EL (cell line): Measurements from ENCODE around the gene SLC2A8.
A peak's percentile ranks its signal among the peaks of the same experiment; 100 is the strongest.

Experiments used
- DNase-seq: peaks from one replicate; pipeline ENCODE4 v3.0.0-alpha.2; 2016

The SLC2A8 gene, protein sequence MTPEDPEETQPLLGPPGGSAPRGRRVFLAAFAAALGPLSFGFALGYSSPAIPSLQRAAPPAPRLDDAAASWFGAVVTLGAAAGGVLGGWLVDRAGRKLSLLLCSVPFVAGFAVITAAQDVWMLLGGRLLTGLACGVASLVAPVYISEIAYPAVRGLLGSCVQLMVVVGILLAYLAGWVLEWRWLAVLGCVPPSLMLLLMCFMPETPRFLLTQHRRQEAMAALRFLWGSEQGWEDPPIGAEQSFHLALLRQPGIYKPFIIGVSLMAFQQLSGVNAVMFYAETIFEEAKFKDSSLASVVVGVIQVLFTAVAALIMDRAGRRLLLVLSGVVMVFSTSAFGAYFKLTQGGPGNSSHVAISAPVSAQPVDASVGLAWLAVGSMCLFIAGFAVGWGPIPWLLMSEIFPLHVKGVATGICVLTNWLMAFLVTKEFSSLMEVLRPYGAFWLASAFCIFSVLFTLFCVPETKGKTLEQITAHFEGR

DNA sequence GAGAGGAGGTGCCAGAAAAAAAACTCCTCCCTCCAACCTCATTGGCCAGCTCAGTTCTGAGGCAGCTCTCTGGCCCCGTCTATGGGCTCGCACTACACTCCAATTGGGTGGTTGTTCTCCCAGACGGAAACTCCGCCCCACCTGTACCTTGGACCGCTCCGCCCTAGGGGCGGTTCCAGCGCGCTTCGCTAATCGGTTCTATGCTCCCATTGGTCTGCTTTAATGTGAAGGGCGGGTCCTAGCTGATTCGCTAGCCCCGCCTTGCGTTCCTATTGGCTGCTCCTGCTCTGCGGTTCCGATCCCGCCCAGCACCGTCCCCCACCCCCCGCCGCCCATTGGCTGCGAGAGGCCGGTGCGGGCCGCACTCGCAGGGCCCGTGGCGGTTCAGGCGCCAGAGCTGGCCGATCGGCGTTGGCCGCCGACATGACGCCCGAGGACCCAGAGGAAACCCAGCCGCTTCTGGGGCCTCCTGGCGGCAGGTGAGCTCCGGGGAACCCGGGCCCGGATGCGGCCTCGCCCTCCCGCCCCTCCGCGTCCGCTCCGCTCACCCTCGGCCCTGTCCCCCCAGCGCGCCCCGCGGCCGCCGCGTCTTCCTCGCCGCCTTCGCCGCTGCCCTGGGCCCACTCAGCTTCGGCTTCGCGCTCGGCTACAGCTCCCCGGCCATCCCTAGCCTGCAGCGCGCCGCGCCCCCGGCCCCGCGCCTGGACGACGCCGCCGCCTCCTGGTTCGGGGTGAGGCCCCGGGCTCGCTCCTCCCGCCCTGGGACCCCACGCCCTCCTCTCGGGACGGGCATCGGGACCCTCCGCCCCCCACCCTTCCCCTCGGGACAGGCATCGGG lies at the start of gene SLC2A8:
SLC2A8 (plus strand) TSS at position 362 of the 838 bp plus-strand sequence; CDS start at position 424, 62 bp downstream.
- peak; percentile 99 for DNase-seq

DNA sequence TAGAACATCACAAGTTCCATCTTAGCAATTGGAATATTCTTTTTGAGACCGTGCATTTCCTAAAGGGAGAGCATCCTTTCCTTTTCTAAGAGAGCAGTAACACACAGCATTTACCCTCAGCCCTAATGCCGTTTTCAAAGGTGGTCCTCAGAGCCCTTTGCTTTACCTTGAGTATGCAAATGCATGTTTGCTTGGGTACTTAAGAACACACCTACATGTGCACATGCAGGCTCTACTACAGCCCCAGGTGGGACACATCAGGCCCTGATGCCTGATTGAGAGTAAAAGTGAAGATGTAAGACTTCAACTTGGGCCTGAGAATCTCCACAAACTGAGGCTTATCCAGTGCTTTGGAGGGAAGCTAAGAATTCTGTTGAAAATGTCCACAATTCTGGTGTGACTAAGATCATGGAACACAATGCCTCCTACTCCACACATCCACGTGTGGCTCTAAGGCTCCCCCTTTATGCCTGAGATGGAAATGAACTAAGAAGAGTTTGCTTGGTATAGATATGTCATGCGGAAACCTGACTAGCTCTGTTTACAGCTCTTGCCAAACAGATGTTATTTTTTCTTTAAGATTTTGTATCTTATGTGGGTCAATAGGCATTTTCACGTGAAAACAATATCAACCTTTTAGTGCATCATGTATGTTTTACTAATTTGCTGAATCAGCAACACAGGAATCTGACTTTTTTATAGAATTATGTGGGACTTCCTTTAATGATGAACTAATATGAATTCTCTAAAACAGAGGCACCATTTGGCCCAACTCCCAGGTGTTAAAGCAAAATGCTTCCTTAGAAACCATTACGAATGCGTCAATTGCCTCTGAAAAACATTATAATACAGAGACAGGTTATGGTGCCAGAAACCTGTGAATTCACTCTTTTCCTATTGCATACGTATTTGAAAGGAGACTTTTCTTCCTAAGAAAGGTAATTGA lies 48.9 kb upstream of the SLC2A8 start:
- DNase-seq, result peak; percentile 55

DNA sequence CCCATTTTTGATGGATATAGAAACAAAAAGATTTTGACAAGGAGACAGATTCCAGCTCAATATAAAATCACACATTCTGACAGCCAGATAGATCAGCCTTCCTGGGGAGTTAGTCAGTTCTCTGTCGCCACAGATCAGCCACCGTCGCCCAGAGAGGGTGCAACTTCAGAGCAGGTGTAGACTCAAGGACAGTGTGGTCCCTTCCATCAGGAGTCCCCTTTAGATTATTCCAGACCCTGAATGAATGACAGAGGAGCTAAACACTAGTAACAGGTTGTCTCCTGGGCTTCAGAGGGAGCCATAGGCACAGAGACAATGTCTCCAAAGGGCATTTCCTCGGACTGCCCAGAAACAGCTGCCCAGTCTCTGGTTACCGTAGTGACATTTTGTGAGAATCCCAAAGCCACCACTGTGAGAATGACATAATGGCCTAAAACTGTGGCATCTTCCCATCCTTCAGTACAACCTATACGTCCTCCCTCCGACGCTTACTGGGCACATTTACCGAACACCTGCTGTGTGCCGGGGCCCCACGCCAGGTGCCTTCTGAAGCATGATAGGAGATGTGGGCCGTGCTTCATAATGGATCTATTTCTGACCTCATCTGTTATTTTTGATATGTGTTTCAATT lies 47.4 kb upstream of the SLC2A8 start:
- DNase-seq, result no peak

DNA sequence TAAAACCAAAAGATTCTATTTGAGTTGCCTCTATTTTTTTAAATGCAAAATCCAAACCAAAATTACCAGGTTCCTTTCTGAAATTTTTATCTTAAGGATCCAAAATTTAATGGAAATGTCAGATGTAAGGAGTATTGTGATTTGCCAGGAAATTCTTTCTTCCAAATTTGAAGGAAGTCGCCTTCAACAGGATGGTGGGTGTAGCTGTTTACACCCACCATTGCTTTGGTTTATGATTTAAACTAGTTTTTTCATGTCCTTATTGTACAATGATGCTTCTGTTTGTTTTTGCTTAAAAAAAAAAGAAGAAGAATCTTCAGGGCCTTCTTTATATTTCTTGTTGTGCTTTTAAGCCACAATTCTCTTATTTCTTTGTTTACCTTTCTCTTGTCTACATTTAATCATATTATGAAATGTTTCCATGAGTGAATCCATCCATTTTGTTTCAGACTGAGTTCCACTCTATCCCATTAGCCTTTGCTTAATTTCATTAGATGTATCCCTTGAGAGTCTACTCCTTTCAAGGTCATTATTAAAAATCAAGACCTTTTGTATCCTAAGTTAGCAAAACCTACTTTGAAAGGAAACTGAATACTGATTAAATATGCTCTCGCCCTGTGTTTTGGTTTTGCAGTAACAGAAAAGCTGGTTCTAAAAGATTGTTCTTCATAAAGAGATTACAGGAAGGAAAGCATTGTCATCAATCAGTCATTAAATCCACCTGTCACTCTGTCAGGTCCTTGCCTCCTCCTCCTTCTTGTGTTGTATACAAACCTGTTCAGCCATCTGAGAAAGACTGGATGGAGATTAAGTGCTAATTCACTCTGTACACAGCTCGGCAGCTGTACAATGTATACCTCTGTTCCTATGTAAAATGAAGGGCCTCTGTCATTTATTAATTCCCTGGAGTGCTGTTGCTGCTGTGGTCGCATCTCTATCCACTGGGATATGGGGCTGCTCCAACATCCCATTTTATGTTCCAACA lies 45.5 kb upstream of the SLC2A8 start:
- DNase-seq, result no peak

DNA sequence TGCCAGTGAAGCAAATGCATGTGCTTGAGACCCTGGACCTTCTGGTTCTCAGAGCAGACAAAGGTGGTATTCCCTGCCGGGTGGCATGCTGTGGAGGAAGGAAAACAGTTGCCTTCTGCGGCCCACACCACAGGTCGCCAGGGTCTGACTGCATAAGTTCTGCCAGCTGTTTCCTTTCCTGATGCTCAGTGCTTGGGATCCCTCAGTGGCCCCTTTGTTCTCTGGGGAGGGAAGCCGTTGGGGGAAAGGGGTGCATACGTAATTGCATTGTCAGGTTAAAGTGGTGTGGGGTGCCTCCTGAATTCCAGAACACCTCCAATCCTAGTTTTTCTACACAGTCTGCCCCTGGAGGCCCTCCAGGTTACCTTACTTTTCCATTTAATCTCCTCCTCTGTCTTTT lies 43.1 kb upstream of the SLC2A8 start:
- DNase-seq, result no peak

DNA sequence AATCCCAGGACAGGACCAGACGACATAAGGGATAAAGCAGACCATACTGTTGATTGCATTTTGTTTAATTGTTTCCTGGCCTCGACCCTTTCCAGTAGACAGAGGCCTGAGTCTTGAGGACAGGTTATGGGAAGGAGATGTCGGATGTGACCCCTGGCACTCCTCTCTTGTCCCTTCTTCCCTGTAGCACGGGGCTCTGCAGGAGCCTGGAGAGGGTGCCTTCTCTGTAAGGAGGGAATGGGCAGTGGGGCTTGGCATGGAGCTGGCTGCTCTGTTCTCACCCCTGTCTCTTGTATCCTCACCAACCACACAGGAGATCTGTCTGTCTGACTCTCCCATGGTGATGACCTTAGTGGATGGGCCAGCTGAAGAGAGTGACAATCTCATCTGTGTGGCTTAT lies 40.1 kb upstream of the SLC2A8 start:
- no peak for DNase-seq

DNA sequence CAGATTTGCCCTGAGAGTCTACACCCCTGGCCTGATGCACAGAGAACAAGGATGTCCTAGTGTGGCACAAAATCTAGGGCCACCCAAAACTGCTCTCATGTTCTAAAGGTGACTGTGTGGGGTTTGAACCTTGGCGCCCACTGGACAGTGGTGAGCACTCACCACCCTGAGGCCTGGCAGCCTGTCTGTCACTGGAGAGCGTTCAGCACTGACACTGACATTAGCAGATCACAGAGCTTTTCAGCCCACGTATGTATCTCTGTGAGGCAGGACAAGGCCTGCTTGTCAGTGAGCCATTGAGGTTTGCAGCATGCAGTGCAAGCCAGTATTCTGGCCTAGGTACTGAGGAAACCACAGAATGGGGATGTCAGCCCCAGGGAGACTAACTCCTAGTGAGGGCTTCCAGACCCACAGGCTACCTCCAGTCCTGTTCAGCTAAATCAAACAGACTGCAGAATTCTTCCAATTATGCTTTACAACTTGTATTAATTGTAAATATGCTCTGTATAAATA lies 38.9 kb upstream of the SLC2A8 start:
- DNase-seq, result no peak

DNA sequence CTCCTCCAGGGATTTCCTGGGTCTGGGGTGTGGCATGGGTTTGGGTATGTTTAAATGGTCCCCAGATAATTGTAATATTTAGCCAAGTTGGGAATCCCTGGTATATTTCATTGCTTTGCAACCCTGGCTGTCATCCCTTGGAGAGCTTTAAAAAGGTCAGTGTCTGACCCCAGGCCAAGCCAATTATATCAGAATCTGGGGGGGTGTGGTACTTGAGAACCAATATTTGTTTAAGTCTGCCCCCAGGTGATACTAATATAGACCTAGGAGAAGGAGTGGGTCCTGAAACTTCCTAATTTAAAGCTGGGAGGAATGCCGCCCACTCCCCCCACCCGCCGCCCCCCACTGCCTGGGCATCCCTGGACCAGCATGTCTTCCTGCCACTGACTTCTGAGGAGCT lies 38.2 kb upstream of the SLC2A8 start:
- DNase-seq, result no peak

DNA sequence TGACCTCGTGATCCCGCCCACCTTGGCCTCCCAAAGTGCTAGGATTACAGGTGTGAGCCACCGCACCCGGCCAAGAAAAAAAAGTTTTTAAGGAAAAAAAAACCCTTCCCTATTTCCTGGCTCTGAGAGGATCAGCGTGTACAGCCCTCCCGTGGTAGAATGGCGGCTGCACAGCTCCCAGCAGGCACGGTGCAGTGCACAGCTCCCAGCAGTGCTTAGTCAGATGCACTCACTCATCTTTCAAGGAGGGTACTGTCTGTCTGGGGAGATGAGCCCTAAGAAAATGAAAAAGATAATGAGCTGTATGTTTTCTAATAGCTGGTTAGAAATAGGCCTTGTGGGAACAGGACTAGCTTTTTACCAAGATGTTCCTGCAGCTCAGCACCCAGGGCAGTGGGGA lies 36.7 kb upstream of the SLC2A8 start:
- DNase-seq, result no peak

DNA sequence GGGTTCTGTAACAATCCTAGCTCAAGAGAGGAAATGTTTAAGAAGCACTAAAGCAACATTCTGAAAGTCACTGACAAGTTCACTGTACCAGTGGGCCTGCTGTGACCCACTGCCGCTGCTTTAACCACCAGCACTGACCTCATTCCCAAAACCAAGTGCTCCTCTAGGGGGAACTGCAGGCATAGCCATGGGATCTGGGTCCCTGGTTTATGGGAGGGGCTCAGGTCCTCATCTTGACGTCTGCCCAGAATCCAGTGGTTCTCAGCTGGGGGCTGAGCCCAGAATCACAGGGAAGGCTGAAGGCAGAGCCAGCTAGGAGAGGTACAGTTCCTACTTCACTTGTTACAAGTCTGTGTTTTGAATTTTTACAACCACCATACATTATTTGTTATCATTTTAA lies 36.1 kb upstream of the SLC2A8 start:
- peak; percentile 50 for DNase-seq

DNA sequence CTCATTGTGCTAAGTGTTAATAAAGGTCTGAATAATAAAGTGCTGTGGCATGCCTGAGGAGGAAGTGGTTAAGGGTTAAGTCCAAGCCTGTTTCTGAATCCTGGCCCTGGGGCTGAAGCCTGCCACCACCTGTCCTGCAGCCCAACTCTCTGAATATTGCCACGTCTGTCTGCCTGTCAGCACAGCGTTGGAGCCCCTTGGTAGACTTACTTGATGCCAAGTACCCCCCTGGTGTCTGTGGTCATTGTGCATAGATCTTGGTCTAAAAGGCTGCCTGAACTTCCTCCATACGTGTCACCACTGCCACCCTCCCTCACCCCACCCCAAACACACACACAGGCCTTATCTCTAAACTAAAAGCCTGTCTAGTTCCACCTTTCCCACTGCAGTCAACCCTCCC lies 35.4 kb upstream of the SLC2A8 start:
- DNase-seq, result no peak

DNA sequence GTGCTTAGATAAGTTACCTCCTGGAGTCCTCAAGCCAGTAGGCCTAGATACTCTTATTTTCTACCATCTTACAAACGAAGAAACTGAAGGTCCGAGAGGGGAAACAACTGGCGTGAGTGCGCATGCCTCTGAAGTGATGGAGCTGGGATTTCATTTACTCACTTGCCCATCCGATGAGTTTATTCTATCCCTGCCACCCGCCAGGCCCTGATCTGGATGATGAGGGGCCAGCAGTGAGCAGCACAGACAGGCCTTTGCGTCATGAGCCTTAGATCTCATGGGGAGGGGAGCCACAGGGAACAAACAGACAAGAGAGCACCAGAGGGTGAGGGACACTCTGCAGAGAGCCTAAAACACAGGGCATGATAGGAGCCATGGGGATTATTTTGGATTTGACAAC lies 34.1 kb upstream of the SLC2A8 start:
- DNase-seq, result no peak

DNA sequence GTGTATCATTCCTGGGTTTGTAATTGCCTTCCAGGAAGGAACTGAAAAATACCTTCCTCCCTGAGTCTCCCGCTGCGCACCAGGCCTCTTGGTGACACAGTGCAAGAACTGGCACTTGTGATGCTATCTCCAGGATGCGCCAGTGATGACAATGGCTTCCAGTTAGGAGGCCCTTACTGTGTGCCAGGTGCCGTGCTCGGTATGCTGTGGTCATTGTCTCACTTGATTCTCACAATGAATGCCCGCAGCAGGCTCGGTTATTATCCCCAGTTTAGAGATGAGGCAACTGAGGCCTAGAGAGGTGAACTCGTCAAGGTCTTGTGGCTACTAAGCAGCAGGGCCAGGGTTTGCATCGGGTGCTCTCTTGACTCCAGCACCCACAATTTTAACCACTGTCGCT lies 31.5 kb upstream of the SLC2A8 start:
- DNase-seq, result no peak

DNA sequence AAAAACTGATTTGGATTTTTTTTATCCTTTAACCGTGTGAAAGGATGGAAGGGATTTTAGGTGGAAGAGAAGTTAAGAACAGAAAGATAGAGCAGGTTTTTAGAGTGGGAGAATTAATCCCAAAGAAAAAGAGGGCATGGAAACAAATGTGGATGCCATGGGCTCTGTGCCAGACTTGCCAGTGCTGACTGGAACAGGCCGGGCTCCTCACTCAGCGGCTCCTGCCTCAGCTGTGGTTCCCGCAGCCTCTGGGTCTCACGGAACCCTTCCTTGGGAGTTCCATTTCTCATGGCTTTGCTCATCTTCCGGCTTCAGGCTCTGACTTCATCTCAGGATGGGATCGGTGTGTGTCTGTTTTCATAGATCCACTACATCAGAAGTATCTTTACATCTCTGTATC lies 30.4 kb upstream of the SLC2A8 start:
- DNase-seq, result no peak

DNA sequence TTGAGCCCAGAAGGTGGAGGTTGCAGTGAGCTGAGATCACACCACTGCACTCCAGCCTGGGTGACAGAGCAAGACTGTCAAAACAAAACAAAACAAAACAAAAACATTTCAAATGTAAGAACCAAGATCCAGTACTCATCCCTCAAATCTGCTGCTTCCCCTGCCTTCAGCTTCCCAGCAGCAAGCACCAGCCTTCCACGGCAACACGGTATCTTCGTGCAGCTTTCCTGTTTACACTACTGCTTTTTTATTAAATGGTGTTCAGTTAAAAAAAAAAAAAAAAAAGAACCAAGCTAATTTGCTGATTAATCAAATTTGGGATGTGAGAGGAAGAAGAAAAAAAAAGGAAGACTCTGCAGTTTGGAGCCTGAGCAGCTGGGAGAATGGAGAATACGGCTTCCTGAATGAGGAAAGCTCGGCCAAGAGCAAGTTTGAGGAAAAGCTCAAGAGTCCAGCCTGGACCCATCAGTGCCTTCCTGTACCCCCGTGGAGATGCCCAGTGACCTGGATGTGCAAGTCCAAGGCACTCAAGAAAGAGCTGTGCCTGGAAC lies 28.0 kb upstream of the SLC2A8 start:
- DNase-seq, result no peak

DNA sequence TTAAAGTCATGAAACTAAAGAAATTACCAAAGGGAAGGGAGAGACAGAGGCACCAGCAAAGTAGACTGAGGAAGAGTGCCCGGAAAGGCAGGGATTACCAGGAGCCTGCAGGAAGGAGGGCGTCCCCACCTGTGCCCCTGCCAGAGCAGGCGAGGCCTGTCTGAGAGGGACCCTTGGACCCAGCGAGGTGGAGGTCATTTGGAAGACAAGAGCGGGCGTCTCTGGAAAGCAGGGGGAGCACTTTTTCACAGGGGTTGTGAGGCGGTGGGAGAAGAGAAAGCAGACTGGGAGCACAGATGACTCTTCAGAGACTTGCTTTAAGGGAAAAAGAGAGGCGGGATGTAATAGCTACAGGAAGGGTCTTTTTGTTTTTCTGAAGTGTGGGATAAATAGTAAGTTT lies 27.5 kb upstream of the SLC2A8 start:
- no peak for DNase-seq

DNA sequence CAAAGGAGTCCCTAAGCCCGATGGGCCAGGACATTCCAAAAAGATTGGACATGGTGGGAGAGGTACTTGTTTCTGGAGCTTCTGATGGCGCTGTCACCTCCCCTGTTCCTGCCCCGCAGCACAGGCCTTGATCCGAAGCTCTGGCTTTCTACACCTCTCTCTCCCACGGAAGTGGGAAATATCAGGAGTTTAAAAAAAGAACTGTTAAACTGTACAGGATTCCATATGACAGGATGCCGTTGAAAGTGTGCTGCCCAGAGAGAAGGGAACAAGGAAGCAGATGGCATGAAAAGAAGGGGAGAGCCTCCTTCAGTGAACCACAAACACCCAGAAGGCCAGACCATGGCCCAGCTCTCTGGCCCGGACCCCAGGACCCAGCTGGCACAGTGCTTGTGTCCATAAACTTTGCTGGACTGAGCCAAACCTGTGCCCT lies 26.8 kb upstream of the SLC2A8 start:
- DNase-seq, result no peak

DNA sequence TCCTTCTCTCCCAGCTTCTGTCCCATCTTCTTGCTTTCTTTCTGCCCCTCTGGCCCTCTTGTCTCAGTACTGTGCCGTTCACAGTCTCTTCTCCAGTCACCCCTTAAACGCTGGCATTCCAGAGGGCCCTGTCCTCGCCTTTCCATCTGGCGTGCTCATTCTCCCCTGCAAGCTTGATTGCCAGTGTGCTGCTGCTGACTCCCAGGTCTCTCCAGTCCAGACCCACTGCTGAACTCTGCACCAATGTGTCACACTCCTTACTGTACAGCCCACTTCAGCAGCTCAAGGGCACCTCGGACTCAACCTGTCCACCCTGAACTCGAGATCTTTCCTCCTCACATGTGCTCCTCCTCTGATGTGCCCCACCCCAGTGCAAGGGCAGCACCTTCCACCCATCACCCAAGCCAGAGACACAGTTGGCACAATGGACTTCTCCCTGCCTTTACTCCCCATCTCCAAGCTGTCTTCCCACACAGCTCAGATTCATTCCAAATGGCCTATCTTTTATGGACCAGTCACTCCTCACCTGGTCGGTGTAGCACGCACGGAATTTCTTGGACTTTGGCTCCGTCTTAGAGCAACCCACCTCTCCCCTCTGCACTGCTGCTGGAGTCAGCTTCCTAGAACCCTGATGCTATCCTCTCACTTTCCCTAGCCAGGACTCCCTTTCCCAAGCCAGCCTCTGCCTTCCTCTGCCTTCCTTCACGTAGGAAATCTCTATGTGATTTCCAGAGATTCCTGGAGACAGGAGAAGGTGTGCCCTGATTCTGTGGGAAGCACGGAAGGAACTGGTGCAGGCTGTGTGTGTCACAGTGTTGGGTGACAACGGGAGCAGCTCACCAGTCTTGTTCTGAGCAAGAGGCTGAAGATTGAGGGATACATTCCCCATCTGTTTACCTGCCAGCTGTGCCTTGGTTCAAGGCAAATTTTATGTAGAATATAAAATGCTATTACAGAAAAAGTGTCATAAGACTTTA lies 26.0 kb upstream of the SLC2A8 start:
- DNase-seq, result no peak

DNA sequence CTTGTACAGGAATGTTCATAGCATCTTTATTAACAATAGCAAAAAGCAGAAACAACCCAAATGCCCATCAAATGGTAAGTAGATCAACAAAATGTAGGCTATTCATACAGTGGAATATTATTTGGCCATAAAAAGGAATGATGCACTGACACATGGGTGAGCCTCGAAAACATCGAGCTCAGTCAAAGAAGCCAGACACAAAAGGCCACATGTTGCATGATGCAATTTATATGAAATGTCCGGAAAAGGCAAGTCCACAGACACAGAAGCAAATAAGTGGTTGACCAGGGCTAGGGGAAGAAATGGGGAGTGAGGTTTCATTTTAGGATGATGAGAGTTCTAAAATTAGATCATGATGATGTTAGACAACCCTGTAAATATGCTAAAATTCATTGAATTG lies 16.5 kb upstream of the SLC2A8 start:
- DNase-seq, result no peak
